Measurements from ENCODE around the gene CCDC137. TPM values are rescaled to one million over a fixed set of nuclear protein-coding genes. Genes with fewer than 3 reads are reported as not detected.

The CCDC137 gene
- total and polyA plus RNA-seq, 2 of the 13 experiments (the other 11 are each of a cell fraction or from before 2014, with no cell fraction given): 14.6 to 39.1 TPM

DNA sequence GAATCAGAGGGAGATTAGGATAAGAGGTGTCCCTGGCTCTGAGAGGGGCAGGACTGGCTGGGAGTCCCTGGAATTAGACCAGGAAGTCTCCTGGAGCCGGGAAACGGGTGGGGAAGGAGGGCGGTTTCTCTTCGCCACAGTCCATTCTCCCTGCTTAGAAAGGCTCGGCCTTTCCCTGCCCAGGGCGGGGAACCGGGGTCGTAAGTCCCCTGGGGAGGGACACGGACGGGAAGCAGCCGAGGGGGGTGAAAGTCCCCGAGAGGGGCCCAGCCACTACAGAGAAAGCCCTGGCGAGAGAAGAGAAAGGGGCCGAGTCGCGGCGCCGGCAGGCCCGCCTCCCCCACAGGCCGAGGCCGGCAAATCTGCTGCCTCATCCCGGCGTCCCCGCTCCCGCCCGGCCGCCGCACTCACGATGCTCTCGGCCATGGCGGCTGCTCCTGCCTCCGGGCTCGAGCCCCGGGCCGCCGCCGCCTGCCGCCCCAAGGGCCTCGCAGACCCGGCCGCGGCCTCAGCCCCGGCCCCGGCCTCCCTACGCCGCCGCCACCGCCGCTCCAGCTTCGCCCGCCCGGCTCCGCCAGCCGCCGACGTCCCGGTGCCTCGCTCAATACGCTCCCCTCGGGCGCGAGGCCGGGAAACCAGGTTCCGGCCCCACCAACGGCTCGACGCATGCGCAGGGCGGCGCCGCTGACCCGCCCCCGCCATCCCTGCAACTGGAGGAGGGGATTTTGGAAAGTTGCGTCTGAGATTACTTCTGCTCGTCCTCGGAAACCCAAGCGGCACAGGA, 29.8 kb upstream of the CCDC137 start, which contains the start of the genes NPLOC4 and TSPAN10 (continued):
- TF ChIP-seq, protein P1, sequence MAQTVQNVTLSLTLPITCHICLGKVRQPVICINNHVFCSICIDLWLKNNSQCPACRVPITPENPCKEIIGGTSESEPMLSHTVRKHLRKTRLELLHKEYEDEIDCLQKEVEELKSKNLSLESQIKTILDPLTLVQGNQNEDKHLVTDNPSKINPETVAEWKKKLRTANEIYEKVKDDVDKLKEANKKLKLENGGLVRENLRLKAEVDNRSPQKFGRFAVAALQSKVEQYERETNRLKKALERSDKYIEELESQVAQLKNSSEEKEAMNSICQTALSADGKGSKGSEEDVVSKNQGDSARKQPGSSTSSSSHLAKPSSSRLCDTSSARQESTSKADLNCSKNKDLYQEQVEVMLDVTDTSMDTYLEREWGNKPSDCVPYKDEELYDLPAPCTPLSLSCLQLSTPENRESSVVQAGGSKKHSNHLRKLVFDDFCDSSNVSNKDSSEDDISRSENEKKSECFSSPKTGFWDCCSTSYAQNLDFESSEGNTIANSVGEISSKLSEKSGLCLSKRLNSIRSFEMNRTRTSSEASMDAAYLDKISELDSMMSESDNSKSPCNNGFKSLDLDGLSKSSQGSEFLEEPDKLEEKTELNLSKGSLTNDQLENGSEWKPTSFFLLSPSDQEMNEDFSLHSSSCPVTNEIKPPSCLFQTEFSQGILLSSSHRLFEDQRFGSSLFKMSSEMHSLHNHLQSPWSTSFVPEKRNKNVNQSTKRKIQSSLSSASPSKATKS (CRISPR knock-in tag; IDR thresholded peaks at IDR 0.05): no peak
- TF ChIP-seq SMC3 (IDR thresholded peaks at IDR 0.05; ENCODE audit: low read length): no peak
- TF ChIP-seq ZBTB7A (CRISPR knock-in tag; IDR thresholded peaks at IDR 0.05): 0 out of 2 replicates have a peak, but pooled peaks have one; percentile 68
- peak; percentile 90; the same call in 1 of the 2 replicates for TF ChIP-seq ZNF142 (CRISPR knock-in tag; IDR thresholded peaks at IDR 0.05)
- peak; percentile 48 for TF ChIP-seq ZBTB7B (CRISPR knock-in tag; IDR thresholded peaks at IDR 0.05)
- 0 out of 2 replicates have a peak, but pooled peaks have one; percentile 77 for TF ChIP-seq FOXM1 (CRISPR knock-in tag; IDR thresholded peaks at IDR 0.05)
- TF ChIP-seq ZNF737 (CRISPR knock-in tag; IDR thresholded peaks at IDR 0.05; ENCODE audit: borderline replicate concordance): no peak
- TF ChIP-seq ZNF260 (CRISPR knock-in tag; IDR thresholded peaks at IDR 0.05; ENCODE audit: borderline replicate concordance, low read depth): no peak
- TF ChIP-seq KDM1A (CRISPR knock-in tag; IDR thresholded peaks at IDR 0.05): peak; percentile 64; the same call in 1 of the 2 replicates
- TF ChIP-seq ZNF232 (CRISPR knock-in tag; IDR thresholded peaks at IDR 0.05; ENCODE audit: borderline replicate concordance): no peak
- peak; percentile 73 for TF ChIP-seq ARID5B (CRISPR knock-in tag; IDR thresholded peaks at IDR 0.05)
- no peak for TF ChIP-seq ZNF678 (CRISPR knock-in tag; IDR thresholded peaks at IDR 0.05)
- TF ChIP-seq MBD4 (IDR thresholded peaks at IDR 0.05; ENCODE audit: borderline replicate concordance, low read length): no peak
- TF ChIP-seq ZNF691 (CRISPR knock-in tag; IDR thresholded peaks at IDR 0.05; ENCODE audit: borderline replicate concordance, low read depth): no peak; the same call in 1 of the 2 replicates
- TF ChIP-seq ZSCAN20 (CRISPR knock-in tag; IDR thresholded peaks at IDR 0.05; ENCODE audit: borderline replicate concordance): peak; percentile 70; the same call in 1 of the 2 replicates
- TF ChIP-seq ZNF510 (CRISPR knock-in tag; IDR thresholded peaks at IDR 0.05; ENCODE audit: low read depth): no peak
